A673 (cell line): ENCODE data around the gene ARV1. TPM values are rescaled to one million over a fixed set of nuclear protein-coding genes. Genes with fewer than 3 reads are reported as not detected.

Experiments
- BruUV-seq: library from RNA; stranded (reverse); fragments of 400-500 nt; replicated peaks from 2 replicates; lab custom pipeline; 2021; lab: Mats Ljungman, UMichigan
- CTCF ChIA-PET: fragments of 300-600 bp; sonication (Branson Sonifier 250); formaldehyde crosslinking; loops from one replicate; lab custom pipeline; 2022; ENCODE audit warnings: antibody characterized with exemption; lab: Charles Lee
- POLR2A ChIA-PET: fragments of 300-600 bp; sonication (Branson Sonifier 250); formaldehyde crosslinking; loops from one replicate; lab custom pipeline; 2022; ENCODE audit warnings: antibody characterized with exemption; ENCODE audit not compliant: low non-redundant PET; lab: Charles Lee
- DNase-seq: peaks from one replicate; pipeline ENCODE4 v3.0.0-alpha.2; 2015; ENCODE audit warnings: low spot score
- H3K27ac ChIP-seq: fragments of 200-600 bp; sonication (generic); 2 replicates; pipeline ENCODE4 v1.5.1; 2016; ENCODE audit warnings: mixed run types, low read depth, mild to moderate bottlenecking, mixed read lengths, antibody characterized with exemption, low read length; ENCODE audit not compliant: poor library complexity, severe bottlenecking
- H3K27me3 ChIP-seq: fragments of 200-600 bp; sonication (generic); replicated peaks from 2 replicates; pipeline ENCODE4 v1.6.1; 2017; ENCODE audit warnings: mixed run types, low read depth, mild to moderate bottlenecking, mixed read lengths, antibody characterized with exemption, low read length; ENCODE audit not compliant: insufficient read depth, poor library complexity
- H3K36me3 ChIP-seq: fragments of 200-600 bp; sonication (generic); 2 replicates; pipeline ENCODE4 v1.6.1; 2016; ENCODE audit warnings: mixed run types, mild to moderate bottlenecking, mixed read lengths, antibody characterized with exemption, low read length; ENCODE audit not compliant: insufficient read depth, poor library complexity, severe bottlenecking
- H3K4me1 ChIP-seq: fragments of 200-600 bp; sonication (generic); 2 replicates; pipeline ENCODE4 v1.6.1; 2017; ENCODE audit warnings: mixed run types, mild to moderate bottlenecking, mixed read lengths, antibody characterized with exemption, low read length; ENCODE audit not compliant: insufficient read depth, poor library complexity, severe bottlenecking
- H3K4me3 ChIP-seq: fragments of 200-600 bp; sonication (generic); 2 replicates; pipeline ENCODE4 v1.5.1; 2016; ENCODE audit warnings: low read depth, mixed run types, mild to moderate bottlenecking, mixed read lengths, low read length; ENCODE audit not compliant: poor library complexity, severe bottlenecking
- H3K9me3 ChIP-seq: fragments of 200-600 bp; sonication (generic); 2 replicates; pipeline ENCODE4 v1.6.1; 2016; ENCODE audit warnings: mixed run types, low read depth, mild to moderate bottlenecking, mixed read lengths, antibody characterized with exemption, low read length; ENCODE audit not compliant: poor library complexity, severe bottlenecking
- EZH2 ChIP-seq: fragments of 200-600 bp; sonication (generic); IDR thresholded peaks from 2 replicates; pipeline ENCODE4 v1.6.1; 2017; ENCODE audit warnings: borderline replicate concordance, low read depth, mild to moderate bottlenecking, mixed read lengths, antibody characterized with exemption, low read length; ENCODE audit not compliant: poor library complexity, severe bottlenecking
- intact Hi-C: fragments of 100-400 bp; cut with micrococcal nuclease; formaldehyde crosslinking; loops from one replicate; pipeline ENCODE4 v1.10.0; 2022; ENCODE audit not compliant: unreplicated experiment
- total RNA-seq: library from RNA; stranded (reverse); gene quantifications from 2 replicates; pipeline ENCODE4 v1.2.3, GENCODE V29; 2021
- TF ChIP-seq, protein P1 (sequence below): fragments of 300-800, 200-600 bp; sonication (generic); conservative IDR thresholded peaks from 2 replicates; pipeline ENCODE4 v1.5.1; 2017; ENCODE audit warnings: low read depth, mild to moderate bottlenecking, antibody characterized with exemption, low read length, moderate library complexity, mixed read lengths

ARV1 gene
- total RNA-seq, 1 experiment from 2014 or later: 27.3 TPM

DNA sequence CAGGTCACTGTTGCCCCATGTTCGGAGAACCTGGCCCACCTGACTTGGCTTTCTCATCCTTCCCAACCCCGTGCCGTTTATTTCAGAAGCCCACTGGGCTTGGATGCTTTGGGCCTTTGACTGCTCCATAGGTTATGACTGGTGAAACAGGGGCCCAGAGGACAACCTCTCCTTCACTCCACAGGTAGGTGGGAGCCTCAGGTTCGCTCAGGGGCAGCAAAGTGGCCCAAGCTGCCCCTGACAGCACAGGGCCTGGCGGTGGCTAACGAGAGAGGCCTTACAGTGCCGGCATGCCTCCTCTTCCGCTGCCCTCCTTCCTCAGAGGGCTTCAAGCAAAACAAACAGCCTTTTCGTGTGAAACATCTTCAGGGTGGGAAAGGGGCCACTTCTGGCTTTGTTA, 44.3 kb downstream of the ARV1 start:
- DNase-seq: no peak
- no peaks in the 10 kb centered on the region for H3K27me3 ChIP-seq
- H3K9me3 ChIP-seq: no peaks in the 10 kb centered on the region
- ChIA-PET POLR2A (no interaction called here), CTCF (no interaction called here)
- no peak overlapping the region for H3K4me3 ChIP-seq
- H3K36me3 ChIP-seq: no peaks in the 10 kb centered on the region
- BruUV-seq: no TSS peak
- peaks cover 6% of the 10 kb centered on the region for H3K4me1 ChIP-seq
- intact Hi-C loops: no loop called here
- H3K27ac ChIP-seq: no peak overlapping the region
- TF ChIP-seq, protein P1, sequence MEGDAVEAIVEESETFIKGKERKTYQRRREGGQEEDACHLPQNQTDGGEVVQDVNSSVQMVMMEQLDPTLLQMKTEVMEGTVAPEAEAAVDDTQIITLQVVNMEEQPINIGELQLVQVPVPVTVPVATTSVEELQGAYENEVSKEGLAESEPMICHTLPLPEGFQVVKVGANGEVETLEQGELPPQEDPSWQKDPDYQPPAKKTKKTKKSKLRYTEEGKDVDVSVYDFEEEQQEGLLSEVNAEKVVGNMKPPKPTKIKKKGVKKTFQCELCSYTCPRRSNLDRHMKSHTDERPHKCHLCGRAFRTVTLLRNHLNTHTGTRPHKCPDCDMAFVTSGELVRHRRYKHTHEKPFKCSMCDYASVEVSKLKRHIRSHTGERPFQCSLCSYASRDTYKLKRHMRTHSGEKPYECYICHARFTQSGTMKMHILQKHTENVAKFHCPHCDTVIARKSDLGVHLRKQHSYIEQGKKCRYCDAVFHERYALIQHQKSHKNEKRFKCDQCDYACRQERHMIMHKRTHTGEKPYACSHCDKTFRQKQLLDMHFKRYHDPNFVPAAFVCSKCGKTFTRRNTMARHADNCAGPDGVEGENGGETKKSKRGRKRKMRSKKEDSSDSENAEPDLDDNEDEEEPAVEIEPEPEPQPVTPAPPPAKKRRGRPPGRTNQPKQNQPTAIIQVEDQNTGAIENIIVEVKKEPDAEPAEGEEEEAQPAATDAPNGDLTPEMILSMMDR: no peak
- no peak for TF ChIP-seq EZH2

DNA sequence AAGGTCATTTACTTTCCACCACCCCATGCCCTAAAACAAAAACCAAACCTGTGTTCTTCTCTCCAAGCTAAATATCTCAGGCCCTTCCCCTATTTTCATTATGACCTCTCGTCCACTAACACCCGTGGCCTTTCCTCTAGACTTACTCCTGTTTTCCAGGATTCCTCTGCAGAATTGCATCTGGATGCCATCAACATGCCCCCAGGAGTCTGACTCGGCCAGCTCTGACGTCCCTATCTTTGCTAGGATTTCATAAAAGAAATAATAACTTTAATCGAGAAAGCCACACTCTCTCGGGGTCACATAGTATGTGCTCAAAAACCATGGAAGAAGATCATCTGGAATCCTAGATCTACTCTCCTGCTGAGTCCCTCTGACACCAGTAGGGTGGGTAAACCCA, 47.7 kb downstream of the ARV1 start:
- CTCF ChIA-PET: no interaction called here
- H3K27ac ChIP-seq: no peak overlapping the region
- H3K4me1 ChIP-seq: no peaks in the 10 kb centered on the region
- no peak for TF ChIP-seq EZH2
- TF ChIP-seq, protein P1: no peak
- no TSS peak for BruUV-seq
- H3K4me3 ChIP-seq: no peak overlapping the region
- intact Hi-C loops: no loop called here
- no peaks in the 10 kb centered on the region for H3K9me3 ChIP-seq
- H3K36me3 ChIP-seq: no peaks in the 10 kb centered on the region
- no peaks in the 10 kb centered on the region for H3K27me3 ChIP-seq
- DNase-seq: no peak
- POLR2A ChIA-PET: no interaction called here

DNA sequence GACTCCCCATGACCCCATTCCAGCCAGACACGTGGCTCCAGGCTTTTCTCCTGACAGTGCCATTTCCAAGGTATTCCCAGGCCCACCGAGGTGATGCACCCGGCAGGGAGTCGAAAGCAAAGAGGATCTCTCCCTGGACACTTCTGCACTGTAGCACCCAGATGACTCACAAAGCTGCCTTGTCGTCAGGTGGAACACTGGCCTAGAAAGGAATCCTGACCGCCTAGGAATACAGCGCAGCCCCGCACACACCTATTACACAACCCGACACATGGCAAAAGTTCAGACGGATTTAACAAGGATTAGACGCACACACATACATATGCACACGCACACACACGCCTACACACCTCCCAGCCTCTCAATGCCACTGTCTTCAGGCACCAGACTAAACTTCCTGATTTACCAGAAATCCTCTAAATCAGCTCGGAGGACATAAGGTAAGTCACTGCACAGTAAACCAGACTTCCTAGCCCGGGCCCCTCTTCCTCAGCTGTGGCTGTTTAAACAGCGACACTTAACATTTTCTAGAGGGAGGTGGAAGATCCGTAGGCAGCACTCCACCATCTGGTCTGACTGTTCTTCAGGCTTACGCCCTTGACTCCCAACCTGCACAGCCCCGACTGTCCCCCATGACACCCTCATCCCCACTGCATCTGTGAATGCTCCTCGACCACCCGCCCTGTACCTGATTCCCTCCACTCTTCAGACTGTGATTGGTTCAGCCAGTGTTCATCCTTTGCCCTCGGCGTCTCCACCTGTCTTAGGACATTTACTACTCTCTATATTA, 48.4 kb downstream of the ARV1 start:
- H3K36me3 ChIP-seq: no peaks in the 10 kb centered on the region
- H3K27me3 ChIP-seq: no peaks in the 10 kb centered on the region
- ChIA-PET POLR2A (no interaction called here), CTCF (no interaction called here)
- no peak overlapping the region for H3K4me3 ChIP-seq
- intact Hi-C loops: no loop called here
- no peaks in the 10 kb centered on the region for H3K4me1 ChIP-seq
- H3K9me3 ChIP-seq: no peaks in the 10 kb centered on the region
- DNase-seq: no peak
- H3K27ac ChIP-seq: no peak overlapping the region
- BruUV-seq: no TSS peak
- TF ChIP-seq, protein P1: no peak
- no peak for TF ChIP-seq EZH2
